GM19240 (cell line): ENCODE data around the gene SH2D7.
A peak's percentile ranks its signal among the peaks of the same experiment; 100 is the strongest.

ENCODE experiments used
- DNase-seq: peaks from one replicate; pipeline ENCODE4 v3.0.0; 2011; ENCODE audit warnings: low spot score; ENCODE audit not compliant: insufficient read length

The SH2D7 gene

DNA sequence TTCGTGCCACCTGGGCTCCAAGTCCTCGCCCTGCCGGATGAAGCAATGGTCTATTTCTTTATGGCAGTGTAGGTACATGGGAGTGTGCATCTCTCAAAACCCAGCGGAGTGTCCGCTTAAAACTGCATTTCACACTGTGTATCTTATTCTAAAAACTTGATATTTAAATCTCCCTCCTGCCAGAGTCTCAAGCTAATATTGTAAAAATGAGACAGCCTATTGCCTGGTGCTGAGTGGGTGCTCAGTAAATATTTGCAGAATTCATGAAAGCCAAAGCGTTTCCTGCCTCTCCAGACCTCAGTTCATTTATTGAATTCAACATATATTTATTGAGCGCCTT lies 14.5 kb upstream of the SH2D7 start:
- no peak for DNase-seq

DNA sequence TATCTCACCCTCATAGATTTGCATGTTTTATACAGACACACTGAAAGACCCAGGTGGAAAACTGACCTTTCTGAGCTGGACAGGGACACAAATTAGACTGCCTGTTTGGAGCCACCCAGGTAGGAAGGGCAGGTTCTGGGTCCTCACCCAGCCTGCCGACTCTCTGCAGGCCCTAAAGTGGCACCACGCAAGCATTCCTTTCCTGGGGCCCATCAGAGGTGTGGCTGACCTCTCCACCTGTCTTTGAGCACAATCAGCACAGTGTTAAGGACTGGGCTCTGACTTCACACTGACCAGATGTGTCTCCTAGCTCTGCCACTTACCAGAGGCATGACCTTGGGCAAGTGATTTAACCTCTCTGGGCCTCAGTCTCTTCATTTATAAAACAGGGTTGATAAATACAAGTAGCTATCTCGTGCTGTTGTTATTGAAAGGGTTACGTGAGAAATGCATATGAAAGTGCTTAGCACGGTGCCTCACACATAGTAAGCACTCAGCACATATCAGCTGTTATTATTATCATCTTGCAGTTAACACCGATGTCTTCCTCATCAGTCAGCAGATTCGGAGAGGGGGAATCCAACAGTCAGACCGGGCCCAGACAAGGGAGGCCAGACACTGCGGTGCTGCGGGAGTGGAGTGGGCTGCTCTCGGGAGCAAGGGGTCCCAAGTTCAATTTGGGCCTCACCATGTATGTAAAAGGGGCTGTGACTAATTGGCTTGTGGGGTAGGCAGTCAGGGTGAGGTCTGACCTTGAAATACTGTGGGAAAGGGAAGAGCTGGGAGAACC lies 12.9 kb upstream of the SH2D7 start:
- DNase-seq: no peak

DNA sequence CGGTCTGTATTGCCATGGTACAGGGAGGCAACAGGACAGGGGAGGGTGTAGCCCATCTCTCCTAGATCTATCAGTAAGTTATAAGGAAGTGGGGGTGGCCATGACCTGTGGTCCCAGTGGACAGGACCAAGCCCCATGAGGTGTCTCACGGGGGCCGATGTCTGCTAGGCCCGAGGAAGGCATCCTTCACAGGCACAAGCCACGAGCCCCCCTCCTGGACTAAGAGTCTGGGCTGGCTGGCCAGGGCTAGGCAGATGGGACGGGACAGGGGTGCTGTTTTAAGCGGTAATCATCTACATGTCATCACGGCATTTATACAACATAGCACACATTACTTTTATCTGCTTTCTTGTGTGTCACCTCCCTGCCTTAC lies 12.3 kb upstream of the SH2D7 start:
- no peak for DNase-seq

DNA sequence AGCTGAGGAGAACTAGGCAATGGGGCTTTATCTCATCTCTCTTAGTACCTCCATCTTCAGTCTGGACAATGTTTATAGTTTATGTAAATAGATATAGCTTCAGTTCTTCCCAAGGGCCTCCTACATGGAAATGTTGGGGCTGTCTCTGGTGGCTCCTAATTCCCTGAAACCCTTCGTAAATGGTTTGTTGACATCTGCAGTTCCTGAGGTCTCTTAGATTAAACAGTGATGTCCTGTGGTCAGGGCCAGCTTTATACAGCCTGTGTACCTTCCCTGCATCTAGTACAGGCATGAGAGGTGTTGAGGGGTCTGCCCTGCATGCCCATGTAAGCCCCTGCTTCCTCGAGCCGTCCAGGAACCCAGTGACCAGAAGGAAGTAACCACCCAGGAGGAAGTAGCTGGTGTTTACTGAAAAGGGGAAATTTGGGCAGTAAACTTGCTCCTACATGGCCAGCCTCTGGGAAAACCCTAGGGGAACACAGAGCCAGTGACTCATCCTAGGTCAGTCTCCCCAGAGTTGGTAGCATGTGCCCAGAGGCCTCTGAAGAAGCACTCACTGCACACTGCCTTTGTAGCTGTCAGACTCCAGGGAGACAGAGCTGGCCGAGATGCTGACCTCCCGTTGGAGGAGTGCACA lies 10.1 kb upstream of the SH2D7 start:
- DNase-seq: no peak

DNA sequence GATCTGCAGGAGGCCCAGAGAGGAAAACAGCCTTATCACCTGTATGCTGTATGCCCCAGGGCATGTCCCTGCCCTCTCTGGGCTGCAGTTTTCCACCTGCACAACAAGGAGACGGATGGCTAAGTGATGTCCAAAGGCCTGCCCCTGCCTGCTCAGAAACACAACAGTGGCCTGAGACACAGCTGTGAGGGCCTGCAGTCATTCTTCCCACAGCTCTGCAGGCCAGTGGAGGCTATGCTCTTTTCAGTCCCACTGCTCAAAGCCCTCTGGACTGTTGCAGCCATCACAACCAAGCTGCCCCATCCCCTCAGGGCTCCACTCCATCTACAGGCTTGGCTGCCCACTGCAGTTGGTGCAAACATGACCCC lies 9.6 kb upstream of the SH2D7 start:
- no peak for DNase-seq

DNA sequence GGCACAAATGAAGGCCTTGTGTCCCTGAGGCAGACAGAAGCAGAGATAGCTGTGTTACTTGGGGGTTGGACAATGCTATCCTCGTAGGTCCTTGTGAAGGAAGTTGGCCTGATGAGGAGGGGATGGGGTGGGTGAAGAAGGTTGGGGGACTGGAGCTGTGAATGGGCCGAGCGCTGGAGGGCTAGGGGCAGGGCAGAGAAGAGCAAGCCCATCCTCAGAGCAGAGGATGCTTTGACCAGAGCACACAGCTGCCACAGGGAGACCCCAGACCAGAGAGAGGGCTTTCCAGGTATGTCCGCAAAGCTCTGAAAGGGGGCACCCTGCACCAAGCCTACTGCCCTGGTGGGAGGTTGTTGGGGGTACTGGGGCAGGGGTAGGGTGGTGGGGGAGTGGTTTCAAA lies 9.2 kb upstream of the SH2D7 start:
- no peak for DNase-seq

DNA sequence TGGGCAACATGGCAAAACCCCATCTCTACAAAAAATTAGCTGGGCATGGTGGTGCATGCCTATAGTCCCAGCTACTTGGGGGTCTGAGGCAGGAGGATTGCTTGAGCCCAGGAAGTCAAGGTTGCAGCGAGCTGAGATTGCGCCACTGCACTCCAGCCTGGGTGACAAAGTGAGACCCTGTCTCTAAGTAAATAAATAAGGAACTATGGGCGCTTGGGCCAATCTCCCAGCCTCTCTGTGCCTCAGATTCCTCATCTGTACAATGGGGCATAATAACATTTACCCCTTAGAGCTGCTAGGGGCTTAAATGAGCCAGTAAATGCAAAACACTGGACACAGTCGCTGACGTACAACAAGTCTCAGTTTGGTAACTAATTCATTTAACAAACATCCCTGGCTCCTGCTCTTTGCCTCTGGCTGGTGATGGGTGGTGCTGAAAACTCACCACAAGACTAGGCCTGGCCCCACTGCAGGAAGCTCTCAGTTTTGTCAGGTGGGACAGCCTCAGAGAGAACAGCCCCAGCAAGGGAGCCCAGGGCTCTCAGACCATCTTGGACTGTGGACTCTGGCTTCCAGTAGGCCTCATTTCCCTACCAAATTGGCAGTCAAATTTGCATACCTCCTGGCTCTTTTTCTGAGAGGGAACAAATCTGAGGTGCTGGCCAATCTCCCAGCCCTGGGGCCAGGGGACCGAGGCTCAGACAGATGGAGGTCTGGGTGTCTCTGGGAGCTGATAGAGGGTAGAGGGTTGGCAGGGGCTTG lies 8.5 kb upstream of the SH2D7 start:
- peak; percentile 33 for DNase-seq

DNA sequence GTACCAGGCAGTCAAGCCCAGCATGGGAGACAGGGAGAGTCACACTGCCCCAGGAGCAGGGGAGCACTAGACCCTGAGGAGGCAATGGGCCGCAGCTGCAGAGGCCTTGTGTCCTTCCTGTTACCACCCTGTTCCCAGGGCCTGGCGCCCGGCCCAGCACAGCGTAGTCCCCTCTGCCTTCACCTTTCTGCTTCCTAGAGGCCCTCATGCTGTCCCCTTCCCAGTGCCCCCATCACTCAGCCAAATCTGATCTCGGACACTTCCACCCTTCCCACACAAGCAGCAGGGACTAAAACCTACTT lies 8.0 kb upstream of the SH2D7 start:
- DNase-seq: no peak

DNA sequence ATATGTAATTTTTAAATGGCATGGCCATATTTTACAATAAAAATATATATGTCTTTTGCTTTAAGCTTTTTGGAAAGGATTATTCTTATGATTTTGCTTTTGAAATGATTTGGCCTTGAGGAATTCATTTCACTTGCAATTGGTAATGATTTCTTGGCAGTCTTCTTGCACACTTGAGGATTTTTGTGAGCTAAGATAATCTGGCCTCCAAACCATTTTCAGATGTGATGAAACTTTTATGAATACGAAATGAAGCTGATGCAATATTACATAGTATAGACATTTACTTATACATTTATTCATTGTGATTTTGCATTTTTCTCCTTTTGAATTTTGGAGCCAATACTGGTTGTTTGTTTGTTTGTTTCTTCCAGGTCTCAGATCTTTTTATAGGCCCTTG lies 6.4 kb upstream of the SH2D7 start:
- no peak for DNase-seq

DNA sequence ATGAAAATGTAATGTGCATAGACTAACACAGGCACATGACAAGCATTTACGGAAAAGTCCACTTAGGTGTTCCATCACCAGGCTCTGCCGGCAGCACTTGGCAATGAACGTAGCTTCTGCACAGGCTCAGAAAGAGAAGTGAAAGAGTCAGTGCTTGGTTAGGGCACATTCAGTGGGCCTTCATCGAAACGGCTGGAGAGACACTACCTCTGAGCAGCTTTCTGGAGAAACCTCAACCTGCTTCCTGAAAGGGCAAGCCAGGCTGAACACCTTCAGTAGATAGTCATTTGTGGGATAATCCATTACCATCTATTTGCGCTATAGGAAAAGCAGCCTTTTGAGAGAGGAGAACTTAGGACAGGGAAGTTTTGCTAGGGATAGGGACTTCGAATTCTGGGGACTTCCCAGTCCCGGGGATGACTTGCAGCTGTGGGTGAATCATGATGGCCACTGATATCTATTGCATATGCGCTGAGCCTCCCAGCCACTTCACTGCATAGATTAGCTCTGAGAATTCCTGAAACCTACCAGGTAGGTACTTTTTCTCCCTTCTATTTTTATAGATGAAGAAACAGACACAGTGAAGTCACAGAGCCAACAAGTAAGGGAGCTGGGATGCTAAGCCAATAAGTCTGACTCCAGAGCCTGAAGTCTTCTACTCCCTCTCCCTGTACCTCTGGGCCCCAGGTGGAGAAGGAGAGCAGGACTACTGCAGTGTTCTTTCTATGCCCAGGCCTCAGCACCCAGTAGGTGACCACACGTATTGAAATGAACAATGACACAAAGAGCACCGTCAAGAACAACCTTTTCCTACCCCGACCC lies 4.2 kb upstream of the SH2D7 start:
- DNase-seq: peak; percentile 48

DNA sequence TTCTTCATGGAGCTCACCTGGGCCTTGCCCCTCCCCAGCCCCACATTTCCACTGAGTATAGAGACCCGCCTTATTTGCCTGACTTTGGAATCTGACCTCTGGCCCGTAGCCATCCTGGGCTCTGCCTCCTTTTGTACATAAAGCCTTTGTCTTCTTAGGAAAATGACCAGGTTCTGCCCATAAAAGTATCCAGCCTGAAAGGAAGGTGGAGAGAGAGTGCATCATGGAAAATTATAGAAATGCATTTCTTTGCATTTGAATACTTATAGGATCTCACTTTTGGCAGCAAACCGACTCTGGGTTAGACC lies 3.6 kb upstream of the SH2D7 start:
- DNase-seq: no peak

DNA sequence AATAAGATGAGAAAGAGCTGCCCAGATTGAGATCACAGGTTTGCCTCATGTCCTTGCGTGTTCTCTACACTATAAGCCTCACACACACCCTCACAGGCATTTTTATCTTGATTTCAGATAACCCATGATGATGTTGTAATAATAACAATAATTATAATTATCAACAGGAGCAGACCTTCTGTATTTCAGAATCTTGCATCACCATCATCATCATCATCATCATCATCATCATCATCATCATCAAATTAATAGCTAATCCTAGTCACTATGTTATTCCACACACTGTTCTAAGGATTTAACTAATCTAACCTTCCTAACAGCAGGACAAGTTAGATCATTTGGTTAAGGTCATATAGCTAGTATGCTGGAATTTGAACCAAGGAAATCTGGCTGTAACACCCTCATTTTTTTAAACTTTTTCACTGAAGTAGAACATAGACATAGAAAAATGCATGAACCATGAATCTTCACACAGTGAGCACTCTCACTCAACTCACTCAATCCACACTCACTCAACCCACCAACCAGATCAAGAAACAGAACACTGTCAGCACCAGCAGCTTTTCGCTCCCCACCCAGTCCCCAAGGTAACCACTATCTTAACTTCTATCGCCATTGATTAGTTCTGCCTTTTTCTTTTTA lies 1.8 kb upstream of the SH2D7 start:
- no peak for DNase-seq

DNA sequence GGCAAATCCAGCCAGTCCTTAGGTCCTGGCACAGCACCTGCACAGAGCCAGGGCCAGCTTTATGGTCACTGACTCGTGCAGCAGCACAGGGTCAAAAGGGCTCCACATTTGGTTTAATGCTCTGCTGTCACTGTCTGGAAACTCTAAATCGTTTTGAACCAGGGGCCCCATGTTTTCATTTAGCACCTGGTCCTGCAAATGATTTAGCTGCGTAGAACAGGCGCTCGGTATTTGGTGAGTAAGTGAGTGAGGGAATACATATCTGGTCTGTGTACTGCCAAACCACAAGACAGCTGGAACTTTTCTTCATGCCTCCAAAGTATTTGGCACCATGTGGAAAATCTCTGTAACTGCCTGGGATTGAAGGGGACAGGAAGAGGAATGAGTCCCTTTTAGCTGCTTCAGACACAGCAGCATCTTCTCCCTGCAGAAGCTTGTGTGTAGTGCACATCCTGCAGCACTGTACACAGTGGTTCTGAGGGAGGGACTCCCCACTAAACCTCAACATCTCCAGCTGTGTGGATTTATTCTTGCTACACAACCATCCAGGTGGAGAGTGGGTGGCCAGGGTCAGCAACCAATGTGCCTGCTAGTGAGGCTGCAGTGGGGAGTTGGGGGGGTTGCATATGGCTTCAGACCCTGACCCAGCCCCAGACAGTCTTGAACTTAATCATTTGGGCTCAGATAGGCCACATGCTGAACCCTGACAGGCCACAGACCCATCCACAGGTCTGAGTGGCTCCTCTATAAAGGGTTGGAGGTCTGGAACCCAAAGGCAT lies 1.1 kb downstream of the SH2D7 start:
- no peak for DNase-seq

DNA sequence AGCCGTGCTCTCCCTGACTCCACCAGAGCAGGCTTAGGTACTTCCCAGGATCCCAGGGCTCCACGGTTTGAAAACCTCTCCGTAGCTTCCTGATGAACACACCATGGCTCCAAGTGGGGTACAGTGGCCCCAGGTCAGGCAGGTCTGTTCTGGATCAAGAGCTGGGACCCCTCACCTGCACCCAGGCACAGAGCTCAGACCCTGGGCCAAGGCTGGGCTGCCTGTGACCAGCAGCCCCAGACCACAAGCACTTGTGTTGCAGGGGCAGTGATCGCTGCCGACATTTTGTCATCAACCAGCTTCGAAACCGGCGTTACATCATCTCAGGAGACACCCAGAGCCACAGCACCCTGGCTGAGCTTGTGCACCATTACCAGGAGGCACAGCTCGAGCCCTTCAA lies 5.3 kb downstream of the SH2D7 start:
- DNase-seq: no peak

DNA sequence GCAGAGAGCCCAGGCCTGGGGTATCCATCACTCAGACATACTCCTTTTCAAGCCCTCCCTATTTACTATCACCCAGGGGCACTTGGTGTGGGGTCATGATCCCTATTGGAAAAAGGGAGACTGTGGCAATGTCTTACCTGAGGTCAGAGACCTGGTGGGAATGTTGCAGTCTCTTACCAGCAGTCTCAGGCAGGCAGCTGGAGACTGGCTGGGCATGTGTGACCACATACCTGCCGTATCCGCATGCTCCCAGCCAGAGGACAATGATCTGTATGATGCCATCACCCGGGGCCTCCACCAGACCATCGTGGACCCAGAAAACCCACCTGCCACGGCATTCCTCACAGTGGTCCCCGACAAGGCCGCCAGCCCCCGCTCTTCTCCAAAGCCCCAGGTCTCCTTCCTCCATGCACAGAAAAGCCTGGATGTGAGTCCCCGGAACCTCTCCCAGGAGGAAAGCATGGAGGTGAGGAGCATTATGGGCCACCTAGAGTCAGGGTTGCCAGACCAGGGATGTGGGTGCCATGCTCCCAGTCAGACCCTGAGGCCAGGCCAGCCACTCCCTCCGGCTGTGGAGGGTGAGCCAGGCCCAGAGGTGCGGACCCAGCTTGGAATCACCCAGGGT lies 5.9 kb downstream of the SH2D7 start:
- no peak for DNase-seq

DNA sequence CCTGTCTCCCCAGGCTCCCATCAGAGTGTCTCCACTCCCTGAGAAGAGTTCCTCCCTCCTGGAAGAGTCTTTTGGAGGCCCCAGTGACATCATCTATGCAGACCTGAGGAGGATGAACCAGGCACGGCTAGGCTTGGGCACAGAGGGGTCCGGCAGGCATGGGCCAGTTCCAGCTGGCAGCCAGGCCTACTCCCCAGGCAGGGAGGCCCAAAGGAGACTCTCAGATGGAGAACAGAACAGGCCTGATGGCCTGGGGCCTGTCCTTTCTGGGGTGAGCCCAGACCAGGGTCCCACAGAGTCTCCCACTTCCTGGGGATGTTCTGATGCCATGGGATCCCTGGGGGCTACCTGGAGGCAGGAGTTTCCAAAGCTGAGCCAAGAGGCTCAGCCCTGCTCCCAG lies 8.5 kb downstream of the SH2D7 start:
- DNase-seq: no peak

DNA sequence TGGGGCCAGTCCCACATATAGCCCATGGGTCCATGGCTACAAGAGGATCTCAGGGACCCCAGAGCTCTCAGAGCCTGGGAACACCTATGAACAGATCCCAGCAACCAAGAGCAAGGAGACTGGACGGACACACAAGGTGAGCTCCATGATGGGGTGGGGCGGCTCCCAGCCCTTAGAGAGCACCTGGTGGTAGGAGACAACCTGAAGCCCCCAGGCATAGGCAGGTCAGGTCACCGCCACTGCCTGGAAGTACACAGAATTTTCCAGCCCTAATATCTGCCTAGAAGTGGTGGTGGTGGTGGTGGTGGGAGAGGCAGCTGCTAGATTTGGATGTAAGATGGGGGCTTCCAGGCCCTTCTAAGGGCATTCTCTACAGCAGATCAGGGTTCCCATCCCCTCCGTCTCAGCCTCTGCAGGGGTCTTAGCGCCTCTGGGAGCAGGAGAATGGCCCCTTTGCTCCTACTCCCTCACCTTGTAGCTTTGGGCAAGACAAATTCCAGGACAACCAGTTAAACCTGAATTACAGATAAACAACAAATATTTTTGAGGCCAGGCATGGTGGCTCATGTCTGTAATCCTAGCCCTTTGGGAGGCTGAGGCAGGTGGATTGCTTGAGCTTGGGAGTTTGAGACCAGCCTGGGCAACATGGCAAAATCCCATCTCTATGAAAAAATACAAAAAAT lies 9.2 kb downstream of the SH2D7 start:
- no peak for DNase-seq

DNA sequence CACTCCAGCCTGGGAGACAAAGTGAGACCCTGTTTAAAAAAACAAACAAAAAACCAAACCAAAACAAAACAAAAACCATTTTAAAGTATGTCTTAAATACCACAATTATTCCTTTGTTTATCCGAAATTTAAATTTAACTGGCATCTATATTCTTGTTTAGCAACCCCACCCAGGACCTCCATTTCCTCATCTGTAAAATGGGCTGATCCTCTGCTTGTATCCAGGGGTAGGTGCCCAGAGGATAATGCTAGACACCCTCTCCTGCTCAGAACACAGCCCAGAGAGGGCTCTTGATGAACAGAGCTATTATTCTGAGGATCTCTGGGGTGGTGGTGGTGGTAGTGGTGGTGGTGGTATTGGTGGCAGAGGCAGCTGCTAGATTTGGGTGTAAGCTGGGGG lies 9.8 kb downstream of the SH2D7 start:
- DNase-seq: no peak

DNA sequence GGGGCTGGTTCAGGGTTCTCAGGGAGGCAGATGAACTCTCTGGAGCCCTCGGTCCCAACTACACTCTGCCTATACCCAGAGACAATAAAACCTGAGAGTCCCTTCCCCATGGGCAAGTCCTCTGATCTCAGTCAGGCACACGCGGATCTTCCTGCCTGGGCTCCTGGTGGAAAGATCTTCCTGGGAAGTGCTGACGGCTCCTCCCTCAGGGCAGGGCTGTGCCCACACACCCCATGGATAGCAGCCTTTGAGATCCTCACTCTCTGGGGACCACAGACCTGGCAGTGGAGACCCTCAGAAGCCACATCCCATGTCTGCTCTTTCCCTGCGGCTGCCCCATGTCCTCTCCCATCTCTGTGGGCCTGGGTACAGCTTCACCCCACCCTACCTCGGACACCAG lies 10.4 kb downstream of the SH2D7 start:
- DNase-seq: no peak
